ENCODE results near the gene FARP1. TPM values are rescaled to one million over a fixed set of nuclear protein-coding genes. Genes with fewer than 3 reads are reported as not detected.

Gene FARP1
- polyA plus RNA-seq, 2 donors, result 2.2 to 2.3 TPM

- Histone ChIP-seq H3K4me3 (ENCODE audit: low read depth in 1 of 2, low read length in 2 of 2) (no peak overlapping the region), H3K36me3 (ENCODE audit: control insufficient read depth in 2 of 2, insufficient read depth in 2 of 2, low read length in 1 of 2) (no peaks in the 10 kb centered on the region), H3K27me3 (ENCODE audit: control insufficient read depth in 1 of 2, insufficient read depth in 2 of 2, low read length in 2 of 2) (no peaks in the 10 kb centered on the region), H3K4me1 (ENCODE audit: control insufficient read depth in 2 of 2, insufficient read depth in 2 of 2, low read length in 1 of 2) (peaks cover 0 to 1% of the 10 kb centered on the region in 2 donors), H3K9me3 (ENCODE audit: control insufficient read depth in 2 of 2, insufficient read depth in 1 of 2, low read depth in 1 of 2, low read length in 1 of 2) (no peaks in the 10 kb centered on the region), H3K27ac (ENCODE audit: low read depth in 2 of 2, low read length in 1 of 2) (no peak overlapping the region)
- 61 to 71% methylated on average over 5 of the region's 5 CpGs for WGBS, 2 donors
Observed at GRCh38 chr13:98147521-98147920, 4.6 kb downstream of the FARP1 start.

GRCh38 chr13:98150832-98151479 is 8.1 kb downstream of the FARP1 start:
- Histone ChIP-seq H3K4me1 (ENCODE audit: control insufficient read depth in 2 of 2, insufficient read depth in 2 of 2, low read length in 1 of 2) (no peaks in the 10 kb centered on the region), H3K27ac (ENCODE audit: low read depth in 2 of 2, low read length in 1 of 2) (no peak overlapping the region)

GRCh38 chr13:98155475-98156109 is 12.7 kb downstream of the FARP1 start:
- H3K4me3 ChIP-seq (ENCODE audit: low read depth in 1 of 2, low read length in 2 of 2), result no peak overlapping the region
- H3K9me3 ChIP-seq (ENCODE audit: control insufficient read depth in 2 of 2, insufficient read depth in 1 of 2, low read depth in 1 of 2, low read length in 1 of 2), result peaks cover 0 to 2% of the 10 kb centered on the region in 2 donors
- 77 to 80% methylated on average over 5 of the region's 5 CpGs for WGBS, 2 donors
- no peaks in the 10 kb centered on the region for H3K27me3 ChIP-seq (ENCODE audit: control insufficient read depth in 1 of 2, insufficient read depth in 2 of 2, low read length in 2 of 2)
- no peaks in the 10 kb centered on the region for H3K36me3 ChIP-seq (ENCODE audit: control insufficient read depth in 2 of 2, insufficient read depth in 2 of 2, low read length in 1 of 2)
- no peak overlapping the region for H3K27ac ChIP-seq (ENCODE audit: low read depth in 2 of 2, low read length in 1 of 2)
- H3K4me1 ChIP-seq (ENCODE audit: control insufficient read depth in 2 of 2, insufficient read depth in 2 of 2, low read length in 1 of 2), result no peaks in the 10 kb centered on the region

More at GRCh38 chr13:98150832-98151479, 8.1 kb downstream of the FARP1 start:
- no peak overlapping the region for H3K4me3 ChIP-seq (ENCODE audit: low read depth in 1 of 2, low read length in 2 of 2)
- H3K36me3 ChIP-seq (ENCODE audit: control insufficient read depth in 2 of 2, insufficient read depth in 2 of 2, low read length in 1 of 2), result no peaks in the 10 kb centered on the region
- H3K27me3 ChIP-seq (ENCODE audit: control insufficient read depth in 1 of 2, insufficient read depth in 2 of 2, low read length in 2 of 2), result no peaks in the 10 kb centered on the region
- WGBS, 2 donors, result 67 to 78% methylated on average over 8 of the region's 8 CpGs
- H3K9me3 ChIP-seq (ENCODE audit: control insufficient read depth in 2 of 2, insufficient read depth in 1 of 2, low read depth in 1 of 2, low read length in 1 of 2), result no peaks in the 10 kb centered on the region

DNA sequence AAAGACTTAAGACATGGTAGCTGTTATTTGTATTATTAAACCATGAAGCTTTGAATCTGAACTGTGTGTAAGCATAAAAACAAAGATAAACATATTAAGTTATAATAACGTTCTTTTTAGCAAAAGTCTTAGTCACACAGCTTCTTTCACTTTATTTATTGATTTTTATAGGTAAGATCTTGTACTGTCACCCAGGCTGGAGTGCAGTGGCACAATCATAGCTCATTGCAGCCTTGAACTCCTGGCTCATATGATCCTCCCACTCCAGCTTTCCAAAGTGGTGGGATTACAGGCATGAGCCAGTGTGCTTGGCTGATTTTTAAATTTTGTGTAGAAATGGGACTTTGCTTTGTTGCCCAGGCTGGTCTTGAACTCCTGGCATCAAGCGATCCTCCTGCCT is 13.4 kb downstream of the FARP1 start:
- no peak overlapping the region for H3K27ac ChIP-seq (ENCODE audit: low read depth in 2 of 2, low read length in 1 of 2)
- 68 to 74% methylated on average over 2 of the region's 2 CpGs for WGBS, 2 donors
- H3K9me3 ChIP-seq (ENCODE audit: control insufficient read depth in 2 of 2, insufficient read depth in 1 of 2, low read depth in 1 of 2, low read length in 1 of 2), result peaks cover 0 to 2% of the 10 kb centered on the region in 2 donors
- no peaks in the 10 kb centered on the region for H3K27me3 ChIP-seq (ENCODE audit: control insufficient read depth in 1 of 2, insufficient read depth in 2 of 2, low read length in 2 of 2)
- H3K36me3 ChIP-seq (ENCODE audit: control insufficient read depth in 2 of 2, insufficient read depth in 2 of 2, low read length in 1 of 2), result no peaks in the 10 kb centered on the region
- H3K4me1 ChIP-seq (ENCODE audit: control insufficient read depth in 2 of 2, insufficient read depth in 2 of 2, low read length in 1 of 2), result no peaks in the 10 kb centered on the region
- no peak overlapping the region for H3K4me3 ChIP-seq (ENCODE audit: low read depth in 1 of 2, low read length in 2 of 2)

DNA sequence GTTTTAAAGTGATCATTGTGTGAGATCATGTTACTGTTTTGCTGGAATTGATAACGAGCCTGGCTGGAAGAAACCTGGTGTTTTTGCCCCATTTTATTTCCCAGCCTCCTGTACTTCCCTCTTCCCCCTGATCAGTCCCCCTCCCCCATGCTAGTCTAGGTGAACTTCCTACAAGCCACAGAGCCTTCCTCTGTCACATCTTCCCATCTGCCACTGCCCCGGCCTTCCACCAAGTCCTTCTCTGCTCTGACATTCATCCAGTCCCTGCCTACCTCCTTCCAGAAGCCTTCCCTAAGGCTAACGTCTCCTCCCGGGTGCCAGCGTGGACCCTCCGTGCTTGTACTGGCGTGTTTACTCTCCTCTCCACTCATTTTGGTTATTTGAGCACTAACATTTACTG is 14.3 kb downstream of the FARP1 start:
- 69 to 76% methylated on average over 7 of the region's 7 CpGs for WGBS, 2 donors
- Histone ChIP-seq H3K27ac (ENCODE audit: low read depth in 2 of 2, low read length in 1 of 2) (no peak overlapping the region), H3K36me3 (ENCODE audit: control insufficient read depth in 2 of 2, insufficient read depth in 2 of 2, low read length in 1 of 2) (no peaks in the 10 kb centered on the region), H3K9me3 (ENCODE audit: control insufficient read depth in 2 of 2, insufficient read depth in 1 of 2, low read depth in 1 of 2, low read length in 1 of 2) (peaks cover 0 to 2% of the 10 kb centered on the region in 2 donors), H3K4me3 (ENCODE audit: low read depth in 1 of 2, low read length in 2 of 2) (no peak overlapping the region), H3K4me1 (ENCODE audit: control insufficient read depth in 2 of 2, insufficient read depth in 2 of 2, low read length in 1 of 2) (no peaks in the 10 kb centered on the region), H3K27me3 (ENCODE audit: control insufficient read depth in 1 of 2, insufficient read depth in 2 of 2, low read length in 2 of 2) (no peaks in the 10 kb centered on the region)

DNA sequence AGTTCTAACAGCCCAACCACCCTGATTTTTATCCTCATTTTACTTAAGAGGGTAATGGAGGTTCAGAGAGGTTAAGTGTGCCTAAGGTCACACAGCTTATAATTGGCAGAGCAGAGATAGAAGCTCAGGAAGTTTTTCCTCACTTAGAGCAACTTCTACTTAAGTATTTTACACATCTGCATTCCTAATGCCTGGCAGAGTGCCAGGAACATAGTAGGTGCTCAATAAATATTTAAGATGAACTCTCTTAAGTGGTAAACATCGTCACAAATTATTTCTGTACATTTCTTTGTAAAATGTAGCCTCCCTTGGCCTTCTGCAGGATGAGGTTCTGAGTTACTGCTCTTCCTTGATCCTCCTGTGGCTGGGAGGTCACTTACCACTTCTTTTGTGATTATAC is 14.7 kb downstream of the FARP1 start:
- Histone ChIP-seq H3K36me3 (ENCODE audit: control insufficient read depth in 2 of 2, insufficient read depth in 2 of 2, low read length in 1 of 2) (no peaks in the 10 kb centered on the region), H3K4me1 (ENCODE audit: control insufficient read depth in 2 of 2, insufficient read depth in 2 of 2, low read length in 1 of 2) (no peaks in the 10 kb centered on the region), H3K9me3 (ENCODE audit: control insufficient read depth in 2 of 2, insufficient read depth in 1 of 2, low read depth in 1 of 2, low read length in 1 of 2) (peaks cover 0 to 2% of the 10 kb centered on the region in 2 donors), H3K4me3 (ENCODE audit: low read depth in 1 of 2, low read length in 2 of 2) (no peak overlapping the region), H3K27me3 (ENCODE audit: control insufficient read depth in 1 of 2, insufficient read depth in 2 of 2, low read length in 2 of 2) (no peaks in the 10 kb centered on the region), H3K27ac (ENCODE audit: low read depth in 2 of 2, low read length in 1 of 2) (no peak overlapping the region)
- 83 to 97% methylated on average over 1 of the region's 1 CpG for WGBS, 2 donors

- Histone ChIP-seq H3K4me1 (ENCODE audit: control insufficient read depth in 2 of 2, insufficient read depth in 2 of 2, low read length in 1 of 2) (no peaks in the 10 kb centered on the region), H3K27me3 (ENCODE audit: control insufficient read depth in 1 of 2, insufficient read depth in 2 of 2, low read length in 2 of 2) (no peaks in the 10 kb centered on the region), H3K27ac (ENCODE audit: low read depth in 2 of 2, low read length in 1 of 2) (no peak overlapping the region), H3K36me3 (ENCODE audit: control insufficient read depth in 2 of 2, insufficient read depth in 2 of 2, low read length in 1 of 2) (no peaks in the 10 kb centered on the region), H3K9me3 (ENCODE audit: control insufficient read depth in 2 of 2, insufficient read depth in 1 of 2, low read depth in 1 of 2, low read length in 1 of 2) (peaks cover 0 to 2% of the 10 kb centered on the region in 2 donors), H3K4me3 (ENCODE audit: low read depth in 1 of 2, low read length in 2 of 2) (no peak overlapping the region)
- 86 to 88% methylated on average over 5 of the region's 5 CpGs for WGBS, 2 donors
Observed at GRCh38 chr13:98158172-98158899, 15.4 kb downstream of the FARP1 start.

- whole genome bisulfite sequencing, 2 donors, result 93 to 98% methylated on average over 5 of the region's 5 CpGs
- Histone ChIP-seq H3K27me3 (ENCODE audit: control insufficient read depth in 1 of 2, insufficient read depth in 2 of 2, low read length in 2 of 2) (no peaks in the 10 kb centered on the region), H3K4me1 (ENCODE audit: control insufficient read depth in 2 of 2, insufficient read depth in 2 of 2, low read length in 1 of 2) (no peaks in the 10 kb centered on the region), H3K9me3 (ENCODE audit: control insufficient read depth in 2 of 2, insufficient read depth in 1 of 2, low read depth in 1 of 2, low read length in 1 of 2) (peaks cover 0 to 2% of the 10 kb centered on the region in 2 donors), H3K27ac (ENCODE audit: low read depth in 2 of 2, low read length in 1 of 2) (no peak overlapping the region), H3K36me3 (ENCODE audit: control insufficient read depth in 2 of 2, insufficient read depth in 2 of 2, low read length in 1 of 2) (no peaks in the 10 kb centered on the region), H3K4me3 (ENCODE audit: low read depth in 1 of 2, low read length in 2 of 2) (no peak overlapping the region)
Observed at GRCh38 chr13:98162935-98163334, 20.0 kb downstream of the FARP1 start.

- H3K4me1 ChIP-seq (ENCODE audit: control insufficient read depth in 2 of 2, insufficient read depth in 2 of 2, low read length in 1 of 2), result no peaks in the 10 kb centered on the region
- WGBS, 2 donors, result 80 to 87% methylated on average over 3 of the region's 3 CpGs
- H3K36me3 ChIP-seq (ENCODE audit: control insufficient read depth in 2 of 2, insufficient read depth in 2 of 2, low read length in 1 of 2), result no peaks in the 10 kb centered on the region
Observed at GRCh38 chr13:98169331-98169730, 26.4 kb downstream of the FARP1 start.

More at GRCh38 chr13:98169331-98169730, 26.4 kb downstream of the FARP1 start:
- Histone ChIP-seq H3K27me3 (ENCODE audit: control insufficient read depth in 1 of 2, insufficient read depth in 2 of 2, low read length in 2 of 2) (no peaks in the 10 kb centered on the region), H3K27ac (ENCODE audit: low read depth in 2 of 2, low read length in 1 of 2) (no peak overlapping the region), H3K9me3 (ENCODE audit: control insufficient read depth in 2 of 2, insufficient read depth in 1 of 2, low read depth in 1 of 2, low read length in 1 of 2) (no peaks in the 10 kb centered on the region), H3K4me3 (ENCODE audit: low read depth in 1 of 2, low read length in 2 of 2) (no peak overlapping the region)
